Right cardiac atrium (tissue), 5 donors: ENCODE measurements around the gene ZFPL1. TPM values are rescaled to one million over a fixed set of nuclear protein-coding genes. Genes with fewer than 3 reads are reported as not detected.

Experiments
- ATAC-seq, 2 donors: fragments of 200-7000 bp; cut with Tn5 transposase; one replicate each; pipeline versions ENCODE4 v1.8.0 to v1.9.1; 2020; ENCODE audit warnings: moderate library complexity in 2 of 2, mild to moderate bottlenecking in 1 of 2
- DNase-seq, 3 donors: peaks; one replicate each; pipeline ENCODE4 v3.0.0-alpha.2; 2020
- H3K27ac ChIP-seq: one replicate; pipeline ENCODE4 v1.5.1; 2013; ENCODE audit warnings: mild to moderate bottlenecking, low read length, control low read depth, moderate library complexity
- H3K27me3 ChIP-seq: one replicate; pipeline ENCODE4 v1.6.1; 2013; ENCODE audit not compliant: control insufficient read depth, insufficient read depth
- H3K4me1 ChIP-seq: one replicate; pipeline ENCODE4 v1.6.1; 2013; ENCODE audit warnings: low read length; ENCODE audit not compliant: control insufficient read depth, insufficient read depth
- H3K4me3 ChIP-seq: one replicate; pipeline ENCODE4 v1.5.1; 2013; ENCODE audit warnings: low read length, control low read depth
- H3K9me3 ChIP-seq: one replicate; pipeline ENCODE4 v1.6.1; 2013; ENCODE audit warnings: low read length; ENCODE audit not compliant: control insufficient read depth
- WGBS: extraction: QIAGEN DNeasy Blood & Tissue Kit; methylation state at CpG from one replicate; pipeline ENCODE4 v1.1.7; 2013; 5-methylcytosine and 5-hydroxymethylcytosine counted together
- intact Hi-C, 4 donors: fragments of 100-400 bp; cut with DNase I; formaldehyde crosslinking; loops; one replicate each; pipeline versions ENCODE4 v1.11.0 to v1.14.0; 2022 to 2023
- polyA plus RNA-seq: library from polyadenylated mRNA; stranded (reverse); fragments of 200-250 nt; gene quantifications from one replicate; pipeline ENCODE4 v1.2.3, GENCODE V29; 2013
- total RNA-seq, 4 donors: library from RNA; stranded (reverse); fragmentation: NEBNext Ultra II Directional; extraction: Animal tissue kit (Norgen Biotek cat#: 25700); gene quantifications; one replicate each; pipeline ENCODE4 v1.2.1, GENCODE V29; 2021
- donor health status: healthy with polysubstance abuse.
- donor health status: DM: no; HTN: yes; CAD: no.
- donor health status: DM: no; HTN: no; CAD: no.
- donor health status: DM: no; HTN: yes; CAD: no; lungs with severe emphysema.
- donor health status: DM: yes; HTN: yes; CAD: no.

Gene ZFPL1
- total and polyA plus RNA-seq, 5 donors = 25.6 to 32.6 (median 26.7) TPM

- 62% methylated on average over 3 of the region's 3 CpGs for WGBS
- H3K9me3 ChIP-seq = no peaks in the 10 kb centered on the region
- no peak overlapping the region for H3K27ac ChIP-seq
- no peak for ATAC-seq
- intact Hi-C loops = no loop called here
- DNase-seq = peak in 1 of 3 donors; percentile 40
- H3K4me3 ChIP-seq = no peak overlapping the region
- no peaks in the 10 kb centered on the region for H3K4me1 ChIP-seq
- H3K27me3 ChIP-seq = no peaks in the 10 kb centered on the region
Observed at GRCh38 chr11:65078151-65078550, 5.9 kb upstream of the ZFPL1 start.

DNA sequence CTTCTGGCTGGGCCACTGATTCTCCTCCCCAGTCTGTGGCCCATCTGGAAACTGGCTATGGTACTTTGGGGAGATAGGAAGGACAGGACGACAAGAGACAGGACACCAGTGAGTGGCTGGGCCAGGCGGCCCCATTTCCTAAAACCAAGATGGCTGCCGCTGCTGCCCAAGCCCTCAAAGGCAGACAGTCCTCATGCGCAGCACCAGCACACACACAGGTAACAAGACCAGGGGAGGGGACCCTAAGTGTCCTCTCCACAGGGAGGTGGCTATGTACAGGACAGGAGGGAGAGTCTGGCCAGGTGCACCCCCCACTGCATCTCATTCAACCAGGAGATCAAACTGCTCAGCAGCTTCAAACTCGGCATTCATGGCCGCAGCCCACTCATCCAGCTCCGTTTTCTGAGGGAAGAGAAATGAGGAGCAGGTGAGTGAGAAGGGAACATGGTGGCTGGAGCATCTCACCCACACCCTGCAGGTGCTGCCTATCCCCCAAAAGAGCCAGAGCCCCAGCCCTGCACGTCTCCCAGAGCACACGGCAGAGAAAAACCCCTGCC lies 5.2 kb upstream of the ZFPL1 start:
- intact Hi-C loops = no loop called here
- 90% methylated on average over 9 of the region's 9 CpGs for WGBS

DNA sequence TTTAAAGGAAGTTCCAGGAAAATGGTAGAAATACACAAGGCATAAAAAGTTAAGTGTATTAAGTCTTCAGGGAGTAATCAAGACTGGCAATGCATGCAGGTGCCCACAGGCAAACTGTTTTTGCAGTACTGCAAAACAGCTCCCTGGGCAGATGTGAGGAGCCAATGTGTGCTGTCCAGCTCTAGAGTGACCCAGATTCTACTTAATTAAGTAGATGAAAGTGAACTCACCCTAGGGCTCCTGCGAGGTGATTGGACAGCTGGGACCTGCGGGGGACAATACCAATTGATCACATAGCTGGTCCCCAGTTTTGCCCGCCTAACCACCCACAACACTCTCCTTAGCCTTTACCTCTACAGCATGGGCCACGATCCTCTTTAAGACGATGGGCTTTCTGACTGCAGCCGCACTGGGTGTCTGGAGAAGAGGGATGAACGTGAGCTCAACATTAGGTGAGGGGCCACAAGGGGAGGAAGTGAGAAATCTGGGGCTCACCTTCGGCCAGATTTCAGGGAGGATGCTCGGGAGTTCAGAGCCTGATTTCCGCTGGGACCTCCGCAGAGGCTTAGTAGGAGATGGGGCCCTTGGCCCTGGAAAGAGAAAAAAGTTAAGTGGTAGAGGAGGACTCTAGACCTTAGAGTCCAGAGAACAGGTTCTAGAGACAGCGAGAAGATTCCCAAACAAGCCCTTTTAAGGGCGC lies 738 bp upstream of the ZFPL1 start:
- ATAC-seq = no peak

More for the DNA sequence above, 5.2 kb upstream of the ZFPL1 start:
- Histone ChIP-seq H3K27ac (no peak overlapping the region), H3K9me3 (no peaks in the 10 kb centered on the region), H3K4me3 (no peak overlapping the region), H3K4me1 (no peaks in the 10 kb centered on the region), H3K27me3 (no peaks in the 10 kb centered on the region)
- peak in 1 of 3 donors; percentile 26 for DNase-seq
- ATAC-seq = no peak

GRCh38 chr11:65084598-65085375 lies 765 bp downstream of the ZFPL1 start:
- Histone ChIP-seq H3K4me3 (peak overlapping the region; percentile 88), H3K4me1 (peaks cover 2% of the 10 kb centered on the region), H3K9me3 (no peaks in the 10 kb centered on the region), H3K27me3 (no peaks in the 10 kb centered on the region), H3K27ac (peak overlapping the region; percentile 38)
- DNase-seq = peak in 2 of 3 donors; percentile 14 to 37
- intact Hi-C loops = loop anchor here in 2 of 4 donors (5.0 to 10.0 kb wide), 2 partner anchors 37 to 70 kb away; partner anchors contain the start of gene ARL2 (in 1 of the 2)
- WGBS = 45% methylated on average over 23 of the region's 23 CpGs
- no peak for ATAC-seq

More for the DNA sequence above, 738 bp upstream of the ZFPL1 start:
- Histone ChIP-seq H3K27ac (no peak overlapping the region), H3K9me3 (no peaks in the 10 kb centered on the region), H3K4me3 (peak overlapping the region; percentile 88), H3K4me1 (peaks cover 2% of the 10 kb centered on the region), H3K27me3 (no peaks in the 10 kb centered on the region)
- intact Hi-C loops = loop anchor here in 2 of 4 donors (5.0 to 10.0 kb wide), 2 partner anchors 36 to 68 kb away; partner anchors contain the start of gene ARL2 (in 1 of the 2)
- peak in 1 of 3 donors; percentile 37 for DNase-seq
- 3% methylated on average over 13 of the region's 13 CpGs for WGBS

GRCh38 chr11:65085446-65085845 lies 1.4 kb downstream of the ZFPL1 start:
- ATAC-seq (no peak), DNase-seq (peak in 1 of 3 donors; percentile 3)
- Histone ChIP-seq H3K4me1 (peaks cover 2% of the 10 kb centered on the region), H3K27ac (no peak overlapping the region), H3K4me3 (no peak overlapping the region), H3K27me3 (no peaks in the 10 kb centered on the region), H3K9me3 (no peaks in the 10 kb centered on the region)
- WGBS = 89% methylated on average over 4 of the region's 4 CpGs
- intact Hi-C loops = loop anchor here in 1 of 4 donors (10.0 kb wide), 1 partner anchor 71 kb away; the partner anchor contains the start of gene ARL2

DNA sequence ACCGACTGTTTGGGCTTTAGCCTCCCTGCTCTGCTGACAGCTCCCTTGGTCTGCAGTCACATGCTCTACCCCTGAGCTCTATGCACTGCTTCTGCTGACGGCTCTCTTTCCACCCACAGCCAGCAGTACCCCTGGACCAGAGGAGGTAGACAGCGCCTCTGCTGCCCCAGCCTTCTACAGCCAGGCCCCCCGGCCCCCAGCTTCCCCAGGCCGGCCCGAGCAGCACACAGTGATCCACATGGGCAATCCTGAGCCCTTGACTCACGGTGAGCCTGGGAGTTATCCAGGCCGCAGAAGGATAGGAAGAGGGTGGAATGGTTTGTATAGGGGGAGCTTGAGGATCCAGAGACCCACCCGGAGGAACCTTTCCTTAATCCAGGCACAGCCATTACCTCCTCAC lies 2.8 kb downstream of the ZFPL1 start:
- WGBS = 89% methylated on average over 9 of the region's 9 CpGs
- H3K4me3 ChIP-seq = no peak overlapping the region
- H3K27ac ChIP-seq = no peak overlapping the region
- H3K9me3 ChIP-seq = no peaks in the 10 kb centered on the region
- intact Hi-C loops = loop anchor here in 1 of 4 donors (10.0 kb wide), 1 partner anchor 72 kb away; the partner anchor contains the start of gene ARL2
- H3K27me3 ChIP-seq = no peaks in the 10 kb centered on the region
- H3K4me1 ChIP-seq = peaks cover 2% of the 10 kb centered on the region
- DNase-seq = peak in 2 of 3 donors; percentile 6 to 12
- no peak for ATAC-seq

DNA sequence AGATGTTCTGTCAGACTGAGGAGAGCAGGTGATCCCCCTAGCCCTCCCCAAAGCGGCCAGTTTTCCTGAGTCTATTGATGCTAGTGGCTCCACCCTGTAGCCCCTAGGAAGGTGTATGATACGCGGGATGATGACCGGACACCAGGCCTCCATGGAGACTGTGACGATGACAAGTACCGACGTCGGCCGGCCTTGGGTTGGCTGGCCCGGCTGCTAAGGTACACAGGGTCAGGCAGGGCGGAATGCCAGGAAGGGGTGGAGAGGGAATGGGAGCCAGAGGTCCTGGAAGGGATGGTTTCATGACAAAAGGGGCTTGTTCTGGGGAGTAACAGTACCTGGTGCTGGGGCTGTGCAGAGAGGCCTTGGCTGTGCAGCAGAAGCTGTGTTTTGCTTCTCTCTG lies 3.2 kb downstream of the ZFPL1 start:
- H3K4me1 ChIP-seq = peaks cover 2% of the 10 kb centered on the region
- DNase-seq = peak in 2 of 3 donors; percentile 20 to 65
- intact Hi-C loops = loop anchor here in 1 of 4 donors (10.0 kb wide), 1 partner anchor 72 kb away; the partner anchor contains the start of gene ARL2
- no peak overlapping the region for H3K4me3 ChIP-seq
- no peak for ATAC-seq
- 86% methylated on average over 11 of the region's 11 CpGs for WGBS
- no peak overlapping the region for H3K27ac ChIP-seq
- H3K9me3 ChIP-seq = no peaks in the 10 kb centered on the region
- no peaks in the 10 kb centered on the region for H3K27me3 ChIP-seq

- Histone ChIP-seq H3K27ac (no peak overlapping the region), H3K4me1 (peaks cover 2% of the 10 kb centered on the region), H3K27me3 (no peaks in the 10 kb centered on the region), H3K9me3 (no peaks in the 10 kb centered on the region), H3K4me3 (no peak overlapping the region)
- ATAC-seq (no peak), DNase-seq (peak in 2 of 3 donors; percentile 6 to 38)
- WGBS = 94% methylated on average over 15 of the region's 15 CpGs
- intact Hi-C loops = loop anchor here in 1 of 4 donors (10.0 kb wide), 1 partner anchor 73 kb away; the partner anchor contains the start of gene ARL2
Observed at GRCh38 chr11:65087827-65088226, 3.8 kb downstream of the ZFPL1 start.

DNA sequence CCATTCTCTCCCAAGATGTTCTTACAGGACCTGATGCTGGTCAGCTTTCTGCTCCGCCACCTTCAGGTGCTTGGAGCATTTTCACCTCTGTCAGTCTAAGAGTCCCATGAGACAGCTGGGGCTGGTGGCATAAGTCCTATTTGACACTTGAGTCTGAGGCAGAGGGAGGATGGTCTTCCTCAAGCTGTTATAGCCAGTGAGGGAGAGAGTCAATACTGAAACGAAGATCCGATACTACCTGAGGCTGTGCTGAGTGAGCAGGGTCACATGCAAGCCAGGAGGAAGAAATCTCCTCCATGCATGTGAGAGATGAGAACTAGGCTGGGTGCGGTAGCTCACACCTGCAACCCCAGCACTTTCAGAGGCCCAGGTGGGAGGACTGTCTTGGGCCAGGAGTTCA lies 5.6 kb downstream of the ZFPL1 start:
- 94% methylated on average over 4 of the region's 4 CpGs for WGBS
- Histone ChIP-seq H3K4me1 (peaks cover 2% of the 10 kb centered on the region), H3K9me3 (no peaks in the 10 kb centered on the region), H3K4me3 (no peak overlapping the region), H3K27ac (no peak overlapping the region), H3K27me3 (no peaks in the 10 kb centered on the region)
- DNase-seq (peak in 2 of 3 donors; percentile 2 to 9), ATAC-seq (no peak)
- intact Hi-C loops = loop anchor here in 1 of 4 donors (10.0 kb wide), 1 partner anchor 75 kb away; the partner anchor contains the start of gene ARL2

DNA sequence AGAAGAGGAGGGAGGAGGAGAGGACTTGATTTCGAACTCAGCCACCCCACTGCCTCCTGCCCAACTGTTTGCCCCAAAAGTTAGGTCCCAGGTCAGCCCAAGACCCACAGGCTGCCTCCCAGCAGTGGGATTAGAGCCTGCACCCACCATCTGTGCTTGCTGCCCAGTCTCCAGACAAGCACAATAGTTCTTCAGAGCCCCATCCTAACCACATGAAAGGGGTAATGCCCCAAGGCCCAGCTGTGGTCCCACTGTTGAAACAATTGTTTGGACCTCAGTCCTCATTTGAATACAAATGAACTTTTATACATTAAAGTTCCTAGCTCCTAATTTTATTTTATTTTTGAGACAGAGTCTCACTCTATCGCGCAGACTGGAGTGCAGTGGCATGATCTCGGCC lies 6.6 kb downstream of the ZFPL1 start:
- DNase-seq (no peak), ATAC-seq (no peak)
- Histone ChIP-seq H3K9me3 (no peaks in the 10 kb centered on the region), H3K27me3 (no peaks in the 10 kb centered on the region), H3K27ac (no peak overlapping the region), H3K4me3 (no peak overlapping the region), H3K4me1 (no peaks in the 10 kb centered on the region)
- intact Hi-C loops = no loop called here
- 97% methylated on average over 4 of the region's 4 CpGs for WGBS
